Stimulated activated CD8-positive, alpha-beta memory T cell treated with anti-CD3 and anti-CD28 coated beads, Interleukin-7, amount 100 ng/mL, for 48 hours (primary cell): ENCODE results near the gene KRTAP12-4.
"Not testable (repeated sequence)": the region's sequence is repeated elsewhere in the genome, so short reads cannot be mapped to it uniquely, and the experiment has no call there.

Experiments
- DNase-seq, 2 donors: peaks; one replicate each; pipeline ENCODE4 v3.0.0-alpha.2; 2020; ENCODE audit warnings: low read depth in 1 of 2; ENCODE audit errors: extremely low read depth in 1 of 2

The KRTAP12-4 gene

GRCh38 chr21:44687671-44688070, 33.2 kb upstream of the KRTAP12-4 start:
- no peak for DNase-seq

DNA sequence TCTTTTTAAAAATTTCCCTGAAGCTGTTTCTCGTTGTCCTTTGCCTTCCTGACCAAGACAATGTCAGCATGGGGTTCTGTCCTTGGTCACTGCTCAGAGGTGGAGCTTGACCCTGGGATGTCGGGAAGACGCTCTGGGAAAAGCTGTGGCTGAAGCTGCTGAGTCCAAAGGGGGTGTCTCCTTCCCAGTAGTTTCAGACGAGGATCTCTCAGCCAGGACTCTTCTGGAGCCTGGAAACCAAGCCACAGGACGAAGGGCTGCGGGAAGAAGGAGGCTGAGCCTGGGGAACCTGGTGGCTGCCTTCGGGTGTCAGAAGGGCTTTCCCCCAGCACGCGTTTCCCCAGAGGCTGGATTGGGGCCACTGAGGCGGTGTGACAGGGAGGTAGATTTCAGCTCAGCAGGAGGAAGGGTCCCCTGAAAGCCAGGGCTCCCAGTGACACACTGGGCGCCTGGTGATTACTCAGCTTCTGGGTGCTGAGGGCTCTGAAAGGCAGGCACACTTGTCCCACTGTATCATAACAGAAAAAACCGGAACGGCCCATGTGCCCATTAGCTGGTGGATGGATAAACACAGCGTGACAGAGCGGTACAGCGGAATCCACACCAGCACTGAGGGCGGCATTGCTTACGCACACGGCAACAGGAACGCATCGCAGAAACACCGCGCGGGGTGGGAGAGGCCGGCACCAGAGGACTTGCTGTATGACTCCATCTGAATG, 32.5 kb upstream of the KRTAP12-4 start:
- no peak for DNase-seq

DNA sequence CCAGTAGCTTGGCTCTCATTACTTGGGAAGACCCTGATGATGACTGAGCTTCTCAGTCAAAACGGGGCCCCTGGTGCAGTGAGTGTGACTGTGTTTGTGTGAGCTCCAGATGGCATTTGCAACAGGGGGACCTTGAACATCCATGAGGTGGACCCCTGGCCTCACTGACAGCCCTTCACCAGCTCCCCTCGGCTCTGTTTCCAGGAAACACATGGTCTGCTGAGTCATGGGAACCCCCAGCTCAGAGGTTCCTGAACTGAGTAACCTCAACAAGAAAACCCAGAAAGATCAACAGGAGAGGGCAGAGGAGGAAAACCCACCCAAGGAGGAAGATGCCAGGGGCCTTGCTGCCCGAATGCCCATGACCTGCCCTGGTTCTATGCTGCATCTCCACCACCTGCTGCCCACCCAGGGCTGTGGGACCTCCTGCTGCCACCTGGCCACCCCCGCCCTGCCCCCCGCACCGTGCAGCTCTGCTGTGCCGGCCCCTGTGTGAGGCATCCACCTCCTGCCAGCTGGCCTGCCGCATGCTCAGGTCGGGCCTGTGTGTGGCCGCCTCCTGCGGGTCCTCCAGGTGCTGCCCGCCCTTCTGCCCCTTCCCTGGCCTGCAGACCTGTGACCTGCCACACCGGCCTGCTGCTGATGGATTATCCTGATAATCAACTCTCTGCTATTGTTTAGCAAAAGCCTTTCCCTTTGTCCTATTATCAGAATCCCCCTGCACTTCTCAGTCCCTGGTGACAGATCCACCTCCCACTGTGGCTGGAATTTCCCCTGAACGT, 31.7 kb upstream of the KRTAP12-4 start:
- no peak for DNase-seq

- DNase-seq = not testable (repeated sequence)
Observed at GRCh38 chr21:44685050-44685449, 30.6 kb upstream of the KRTAP12-4 start.

- DNase-seq = no peak
Observed at GRCh38 chr21:44684483-44684882, 30.0 kb upstream of the KRTAP12-4 start.

DNA sequence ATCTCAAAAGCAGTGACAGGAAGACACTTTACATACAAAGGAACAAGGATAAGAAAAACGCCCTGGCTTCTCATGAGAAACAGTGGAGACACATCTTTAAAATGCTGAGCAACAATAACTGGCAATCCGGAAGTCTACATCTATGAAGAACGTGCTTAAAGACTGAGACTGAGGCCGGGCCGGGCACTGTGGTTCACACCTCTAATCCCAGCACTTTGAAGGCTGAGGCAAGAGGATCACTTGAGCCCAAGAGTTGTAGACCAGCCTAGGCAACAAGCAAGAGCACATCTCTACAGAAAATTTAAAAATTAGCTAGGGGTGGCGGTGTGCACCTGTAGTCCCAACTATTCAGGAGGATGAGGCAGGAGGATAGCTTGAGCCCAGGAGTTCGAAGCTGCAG, 29.6 kb upstream of the KRTAP12-4 start:
- no peak for DNase-seq

DNA sequence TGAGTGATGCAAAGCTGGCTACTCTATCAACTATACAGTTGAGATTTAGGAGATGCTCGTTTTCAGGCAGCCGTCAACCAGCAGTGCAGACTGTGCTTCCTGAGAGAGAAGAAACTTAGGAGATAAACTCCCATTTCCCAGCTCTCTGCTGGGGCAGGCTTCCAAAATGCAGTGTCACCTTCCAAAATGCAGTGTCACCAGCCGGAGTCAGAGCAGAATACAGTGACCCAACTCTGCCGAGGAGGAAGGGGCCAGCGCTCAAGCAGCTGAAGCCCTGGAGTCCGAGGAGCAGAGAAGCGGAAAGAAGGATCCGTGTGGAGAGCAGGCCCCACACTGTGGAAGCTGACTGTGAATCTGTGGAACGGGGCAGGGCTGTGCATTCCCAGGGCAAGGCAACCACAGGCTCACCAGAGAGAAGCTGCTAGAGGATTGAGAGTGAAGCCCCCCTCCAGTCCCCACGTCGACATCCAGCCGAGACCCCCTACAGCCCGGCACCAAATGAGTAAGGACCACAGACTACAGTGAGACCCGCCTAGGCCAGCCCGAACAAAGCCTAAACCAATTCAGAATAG, 28.2 kb upstream of the KRTAP12-4 start:
- DNase-seq = no peak

GRCh38 chr21:44681861-44682579, 27.6 kb upstream of the KRTAP12-4 start, which contains the start of gene KRTAP12-1:
Gene KRTAP12-1, minus strand, starts transcription at chr21:44682163. Its CDS starts 40 bp downstream, at chr21:44682123.
- no peak for DNase-seq

DNA sequence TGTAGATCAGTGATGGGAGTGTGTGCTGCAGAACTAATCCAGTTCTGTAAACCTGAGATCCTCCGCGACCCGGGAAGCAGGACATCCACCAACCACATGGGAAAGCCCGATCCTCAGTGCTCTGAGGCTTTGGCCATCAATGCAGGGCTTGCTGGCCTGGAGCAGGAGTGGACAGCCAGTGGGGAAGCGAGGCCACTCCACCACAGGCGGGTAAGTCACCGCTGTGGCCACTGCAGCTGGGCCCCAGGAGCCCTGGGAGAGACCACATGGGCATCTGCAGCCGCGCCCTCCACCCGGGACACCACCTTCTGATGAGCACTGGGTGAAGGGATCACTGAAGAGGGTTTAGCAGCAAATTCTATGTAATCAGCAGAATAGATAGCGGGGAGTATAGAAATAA, 26.7 kb upstream of the KRTAP12-4 start:
- DNase-seq = no peak

- DNase-seq = no peak
Observed at GRCh38 chr21:44677881-44678280, 23.4 kb upstream of the KRTAP12-4 start.

GRCh38 chr21:44671911-44672310, 17.5 kb upstream of the KRTAP12-4 start:
- no peak for DNase-seq

- DNase-seq = no peak
Observed at GRCh38 chr21:44670642-44671432, 16.4 kb upstream of the KRTAP12-4 start.

GRCh38 chr21:44667612-44668011, 13.2 kb upstream of the KRTAP12-4 start:
- no peak for DNase-seq

GRCh38 chr21:44666401-44667320, 12.2 kb upstream of the KRTAP12-4 start, which contains the start of gene KRTAP12-2:
Gene KRTAP12-2, minus strand, starts transcription at chr21:44666927. Its CDS starts 41 bp downstream, at chr21:44666886.
- DNase-seq = no peak

- DNase-seq = no peak
Observed at GRCh38 chr21:44664691-44665090, 10.2 kb upstream of the KRTAP12-4 start.

DNA sequence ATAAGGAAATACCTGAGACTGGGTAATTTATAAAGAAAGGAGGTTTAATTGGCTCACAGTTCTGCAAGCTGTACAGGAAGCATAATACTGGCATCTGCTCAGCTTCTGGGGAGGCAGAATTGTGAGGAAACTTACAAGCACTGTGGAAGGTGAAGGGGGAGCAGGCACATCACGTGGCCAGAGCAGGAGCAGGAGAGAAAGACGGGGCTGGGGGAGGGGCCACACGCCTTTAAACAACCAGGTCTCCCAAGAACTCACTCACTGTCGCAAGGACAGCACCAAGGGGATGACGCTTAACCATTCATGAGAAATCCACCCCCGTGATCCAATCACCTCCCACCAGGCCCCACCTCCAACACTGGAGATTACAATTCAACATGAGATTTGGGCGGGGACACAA, 7.1 kb upstream of the KRTAP12-4 start:
- not testable (repeated sequence) for DNase-seq

GRCh38 chr21:44658913-44659595, 4.6 kb upstream of the KRTAP12-4 start:
- no peak for DNase-seq

- no peak for DNase-seq
Observed at GRCh38 chr21:44658541-44658910, 4.1 kb upstream of the KRTAP12-4 start.
